Limb (tissue), 2 donors: ENCODE results near the gene BCO1.
A peak's percentile ranks its signal among the peaks of the same experiment; 100 is the strongest.

ENCODE experiments used
- DNase-seq, 2 donors: peaks; one replicate each; pipeline ENCODE4 v3.0.0-alpha.2; 2016; ENCODE audit errors: extremely low spot score in 2 of 2

The BCO1 gene

GRCh38 chr16:81231014-81231413, 7.5 kb upstream of the BCO1 start:
- DNase-seq: no peak

DNA sequence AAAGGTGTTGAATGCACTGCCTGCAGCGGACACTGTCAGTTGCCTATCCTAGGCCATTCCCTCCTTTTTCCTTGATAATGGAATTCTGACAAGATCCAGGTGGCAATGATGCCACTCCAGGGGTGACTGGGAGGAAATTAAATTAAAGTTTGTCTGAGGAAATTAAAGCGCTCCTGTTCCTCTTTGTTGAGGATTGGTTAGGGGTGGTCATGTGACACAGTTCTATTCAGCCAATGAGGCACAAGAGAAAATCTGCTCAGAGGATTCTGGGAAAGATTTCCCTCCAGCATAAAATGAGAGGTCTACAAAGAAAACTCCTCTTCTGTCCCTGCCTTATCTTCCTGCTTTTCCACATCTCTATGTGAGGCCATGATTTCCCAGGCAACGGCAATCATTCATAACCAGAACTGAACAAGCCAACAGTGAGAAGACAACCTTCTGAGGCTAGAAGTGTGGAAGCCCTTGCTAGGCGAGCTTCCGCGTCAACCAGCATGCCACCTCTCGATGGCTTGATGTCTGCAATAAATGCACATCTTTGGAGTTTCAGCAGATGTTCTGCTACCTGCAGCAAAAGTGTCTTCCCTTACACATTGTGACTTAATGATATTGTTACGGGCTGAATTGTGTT, 5.6 kb upstream of the BCO1 start:
- DNase-seq: no peak

DNA sequence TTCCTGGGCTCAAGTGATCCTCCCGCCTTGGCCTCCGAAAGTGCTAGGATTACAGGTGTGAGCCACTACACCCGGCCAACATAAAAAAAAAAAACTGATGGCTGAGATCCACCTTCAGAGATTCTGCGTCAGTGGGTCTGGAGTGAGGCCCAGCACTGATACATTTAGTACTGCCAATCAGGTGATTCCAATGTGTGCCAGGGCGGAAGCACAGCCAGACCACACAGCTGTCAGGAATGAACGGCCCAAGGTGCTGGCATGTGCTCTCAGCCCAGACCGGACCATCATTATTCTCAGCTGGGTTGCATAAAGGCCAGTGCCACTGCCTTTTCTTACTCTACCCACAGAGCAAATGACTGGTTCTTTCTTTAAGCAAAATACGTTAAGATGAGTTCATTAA, 1.2 kb upstream of the BCO1 start:
- DNase-seq: no peak

DNA sequence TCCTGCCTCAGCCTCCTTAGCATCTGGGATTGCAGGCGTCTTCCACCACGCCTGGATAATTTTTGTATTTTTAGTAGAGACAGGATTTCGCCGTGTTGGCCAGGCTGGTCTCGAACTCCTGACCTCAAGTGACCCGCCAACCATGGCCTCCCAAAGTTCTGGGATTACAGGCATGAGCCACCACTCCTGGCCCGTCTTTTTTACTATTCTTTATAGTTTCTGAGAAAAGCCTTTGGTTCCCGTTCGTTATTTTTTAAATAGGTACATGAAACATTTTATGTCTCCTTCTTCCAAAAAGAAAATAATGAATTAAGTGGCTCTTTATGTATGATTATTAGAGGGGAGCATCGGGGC, 570 bp upstream of the BCO1 start:
- DNase-seq: no peak

- peak in 1 of 2 donors; percentile 3 for DNase-seq
These were observed 1.1 kb downstream of the BCO1 start for GRCh38 chr16:81239367-81240121.

DNA sequence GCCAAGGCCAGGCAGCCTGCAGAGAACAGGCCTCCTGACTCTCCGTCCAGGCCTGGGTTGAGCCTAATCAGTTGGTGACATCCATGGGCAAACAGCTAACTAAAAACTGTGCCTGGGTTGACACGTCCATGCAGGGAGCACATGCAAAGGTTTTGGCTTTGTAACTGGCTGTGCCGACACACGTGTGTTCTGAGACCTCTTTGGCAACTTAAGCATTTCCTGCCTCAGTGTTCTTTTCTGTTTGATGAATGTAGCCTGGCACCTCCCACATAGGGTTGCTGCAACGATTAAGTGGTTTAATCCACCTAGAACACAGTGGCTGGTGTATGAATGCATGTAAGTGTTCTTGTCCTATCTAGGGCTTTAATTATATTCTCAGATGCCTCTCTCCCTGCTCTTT, 3.2 kb downstream of the BCO1 start:
- no peak for DNase-seq

DNA sequence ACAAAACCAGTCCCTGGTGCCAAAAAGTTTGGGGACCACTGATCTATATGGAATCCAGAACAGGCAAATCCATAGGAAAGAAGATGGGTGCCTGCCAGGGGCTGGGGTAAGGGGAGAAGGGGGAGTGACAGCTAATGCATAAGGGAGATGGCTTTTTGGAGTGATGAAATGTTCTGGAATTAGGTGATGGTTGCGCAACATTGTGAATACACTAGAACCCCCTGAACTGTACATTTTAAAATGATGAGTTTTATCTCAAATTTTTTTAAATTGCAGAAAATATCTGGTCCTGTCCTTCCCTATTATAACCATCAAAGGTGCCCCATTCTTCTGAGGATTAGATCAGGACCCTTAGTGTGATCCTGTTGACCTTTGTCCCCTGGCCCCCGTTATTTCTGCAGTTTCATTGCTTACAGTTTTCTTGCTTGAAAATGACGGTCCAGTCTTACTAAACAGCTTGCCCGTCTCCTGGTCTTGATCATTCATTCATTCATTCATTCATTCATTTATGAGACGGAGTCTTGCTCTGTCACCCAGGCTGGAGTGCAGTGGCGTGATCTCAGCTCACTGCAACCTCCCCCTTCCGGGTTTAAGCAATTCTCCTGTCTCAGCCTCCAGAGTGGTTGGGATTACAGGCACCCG, 4.6 kb downstream of the BCO1 start:
- DNase-seq: no peak

GRCh38 chr16:81243942-81244341, 5.5 kb downstream of the BCO1 start:
- DNase-seq: no peak

DNA sequence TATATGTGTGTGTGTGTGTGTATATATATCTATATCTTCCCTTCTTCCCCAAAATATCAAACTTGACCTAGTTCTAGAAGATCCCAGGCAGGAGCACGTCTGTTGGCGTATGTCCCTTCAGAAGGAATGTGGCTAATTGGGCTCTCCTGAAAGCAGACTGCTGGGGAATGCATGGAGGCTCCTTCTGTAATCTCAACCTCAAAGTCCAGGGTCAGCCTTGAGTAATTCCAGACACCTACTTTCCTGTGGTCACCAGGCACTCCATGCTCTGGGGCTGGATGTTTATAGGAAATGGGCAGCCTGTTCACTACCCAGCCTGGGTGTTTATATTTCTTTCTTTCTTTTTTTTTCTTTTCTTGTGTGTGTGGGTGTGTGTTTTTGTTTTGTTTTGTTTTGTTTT, 13.4 kb downstream of the BCO1 start:
- DNase-seq: no peak

- no peak for DNase-seq
These were observed 14.7 kb downstream of the BCO1 start for GRCh38 chr16:81253141-81253540.

DNA sequence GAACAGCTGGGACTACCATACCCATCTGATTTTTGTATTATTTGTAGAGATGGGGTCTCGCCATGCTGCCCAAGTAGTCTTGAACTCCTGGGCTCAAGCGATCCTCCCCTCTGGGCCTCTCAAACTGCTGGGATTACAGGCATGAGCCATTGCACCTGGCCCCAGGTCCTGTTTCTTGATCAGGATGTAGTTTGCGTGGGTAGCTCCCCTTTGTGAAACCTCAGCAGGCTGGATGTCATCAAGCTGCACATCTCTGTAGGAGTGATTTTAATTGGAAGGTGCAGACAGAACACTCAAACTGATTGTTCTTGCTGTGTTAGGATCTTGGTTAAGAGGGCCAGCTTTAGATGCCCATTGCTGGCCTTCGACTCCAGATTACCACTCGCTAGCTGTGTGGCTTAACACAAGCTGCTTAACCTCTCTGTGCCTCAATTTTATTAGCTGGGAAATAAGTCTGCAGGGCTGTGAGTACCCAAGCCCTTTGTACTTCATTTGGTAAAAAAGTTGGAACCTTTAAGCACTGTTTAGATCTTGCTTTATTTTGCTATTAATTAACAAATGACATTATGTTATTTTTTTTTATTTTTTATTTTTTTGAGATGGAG, 16.5 kb downstream of the BCO1 start:
- no peak for DNase-seq

GRCh38 chr16:81259916-81260315, 21.4 kb downstream of the BCO1 start:
- DNase-seq: no peak

DNA sequence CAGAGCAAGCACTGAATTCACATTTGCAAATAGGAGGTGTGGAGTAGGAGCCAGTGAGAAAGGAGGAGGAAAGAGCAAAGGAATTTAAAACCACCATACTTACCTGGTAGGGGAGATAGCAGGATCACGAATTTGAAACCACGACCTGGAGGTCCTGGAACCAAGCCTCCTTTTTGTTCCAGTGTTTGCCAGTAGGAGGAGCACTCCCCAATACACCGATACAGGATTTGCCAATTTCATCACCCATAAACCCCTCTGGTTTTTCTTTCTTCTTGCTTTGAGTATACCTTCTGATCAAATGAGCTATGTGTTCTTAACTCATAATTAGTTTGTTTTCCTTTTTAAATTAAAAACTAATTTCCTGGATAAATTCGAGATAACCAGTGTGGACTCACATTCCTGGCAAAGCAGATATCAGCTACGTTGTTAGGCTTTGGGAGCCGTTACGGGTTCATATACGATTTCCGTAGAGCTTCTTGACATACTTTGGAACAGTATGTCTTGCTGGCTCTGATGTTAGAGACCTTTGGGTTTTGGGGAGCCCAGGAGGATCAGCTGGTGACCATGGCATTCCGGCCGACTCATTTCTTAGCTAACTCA, 22.7 kb downstream of the BCO1 start:
- no peak for DNase-seq

- peak in 1 of 2 donors; percentile 55 for DNase-seq
These were observed 25.2 kb downstream of the BCO1 start for GRCh38 chr16:81263470-81264220.

GRCh38 chr16:81264386-81264785, 25.9 kb downstream of the BCO1 start:
- DNase-seq: no peak

- no peak for DNase-seq
These were observed 26.6 kb downstream of the BCO1 start for GRCh38 chr16:81265052-81265451.

DNA sequence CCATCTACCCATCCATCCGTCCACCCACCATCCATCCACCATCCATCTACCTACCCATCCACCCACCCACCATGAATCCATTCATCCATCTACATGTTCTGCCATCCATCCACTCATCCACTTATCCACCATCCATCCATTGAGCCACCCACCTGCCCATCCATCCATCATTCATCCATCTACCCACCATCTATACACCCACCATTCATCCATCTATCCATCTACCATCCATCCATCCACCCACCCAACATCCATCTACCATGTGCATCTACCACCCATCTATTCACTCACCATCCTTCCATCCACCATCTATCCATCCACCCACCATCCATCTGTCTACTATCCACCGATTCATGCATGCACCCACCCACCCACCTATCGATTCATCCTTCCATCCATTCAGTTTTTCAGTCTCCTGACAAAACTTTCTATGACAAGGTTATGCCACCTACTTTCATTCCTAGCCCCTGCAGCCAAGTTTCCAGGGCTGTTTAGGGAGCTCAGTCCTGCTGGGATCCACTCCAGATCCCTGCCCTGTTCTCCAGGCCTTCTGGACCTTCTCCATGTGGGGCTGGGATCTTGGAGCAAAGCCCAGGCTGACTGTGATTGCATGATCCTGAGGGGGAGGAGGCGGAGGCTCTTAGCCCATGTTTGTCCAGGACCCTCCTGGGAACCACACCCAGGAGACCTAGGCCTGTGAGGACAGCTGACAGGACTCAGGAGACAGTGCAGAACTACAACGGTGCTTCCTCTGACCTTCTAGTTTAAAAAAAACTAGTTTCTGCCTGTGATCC, 27.4 kb downstream of the BCO1 start:
- DNase-seq: peak in 1 of 2 donors; percentile 31

GRCh38 chr16:81266680-81267095, 28.2 kb downstream of the BCO1 start:
- no peak for DNase-seq

- no peak for DNase-seq
These were observed 30.0 kb downstream of the BCO1 start for GRCh38 chr16:81268509-81268908.

- no peak for DNase-seq
These were observed 34.9 kb downstream of the BCO1 start for GRCh38 chr16:81273223-81273950.
